Neural progenitor cell (in vitro differentiated cells): Measurements from ENCODE around the gene ZDHHC1. TPM values are rescaled to one million over a fixed set of nuclear protein-coding genes. Genes with fewer than 3 reads are reported as not detected.

ENCODE experiments used
- DNase-seq: peaks from one replicate; pipeline ENCODE4 v3.0.0-alpha.2; 2016; ENCODE audit warnings: low spot score
- H2AFZ ChIP-seq: fragments of 200-600 bp; sonication (generic); replicated peaks from 2 replicates; pipeline ENCODE4 v1.6.1; 2016; ENCODE audit warnings: antibody characterized with exemption
- H3F3A ChIP-seq: fragments of 200-600 bp; sonication (generic); 2 replicates; pipeline ENCODE4 v1.6.1; 2016; ENCODE audit warnings: antibody characterized with exemption, low read depth
- H3K27ac ChIP-seq: fragments of 200-600 bp; sonication (generic); 2 replicates; pipeline ENCODE4 v1.5.1; 2016; ENCODE audit warnings: mild to moderate bottlenecking
- H3K27me3 ChIP-seq: fragments of 200-600 bp; sonication (generic); 2 replicates; pipeline ENCODE4 v1.6.1; 2016; ENCODE audit warnings: mild to moderate bottlenecking, moderate library complexity
- H3K36me3 ChIP-seq: fragments of 200-600 bp; sonication (generic); 2 replicates; pipeline ENCODE4 v1.5.1; 2016
- H3K4me1 ChIP-seq: fragments of 200-600 bp; sonication (generic); 2 replicates; pipeline ENCODE4 v1.6.1; 2016; ENCODE audit warnings: mixed run types
- H3K4me2 ChIP-seq: fragments of 200-600 bp; sonication (generic); 2 replicates; pipeline ENCODE4 v1.6.1; 2016
- H3K4me3 ChIP-seq: fragments of 200-600 bp; sonication (generic); 2 replicates; pipeline ENCODE4 v1.5.1; 2016
- H3K79me2 ChIP-seq: fragments of 200-600 bp; sonication (generic); 2 replicates; pipeline ENCODE4 v1.6.1; 2016; ENCODE audit warnings: low read depth
- H3K9ac ChIP-seq: fragments of 200-600 bp; sonication (generic); 2 replicates; pipeline ENCODE4 v1.6.1; 2016
- H3K9me3 ChIP-seq: fragments of 200-600 bp; sonication (generic); 2 replicates; pipeline ENCODE4 v1.5.1; 2016; ENCODE audit warnings: low read depth
- H4K20me1 ChIP-seq: fragments of 200-600 bp; sonication (generic); 2 replicates; pipeline ENCODE4 v1.6.1; 2016; ENCODE audit warnings: low read depth
- H3K27ac Mint-ChIP-seq: 3 replicates; pipeline ENCODE4 v1.8.0; 2021; ENCODE audit warnings: mixed read lengths
- H3K27me3 Mint-ChIP-seq: 2 replicates; pipeline ENCODE4 v1.8.0; 2022; ENCODE audit warnings: low read depth, mild to moderate bottlenecking, inconsistent platforms, moderate library complexity, mixed read lengths; ENCODE audit not compliant: insufficient read depth
- H3K36me3 Mint-ChIP-seq: 3 replicates; pipeline ENCODE4 v1.8.0; 2021; ENCODE audit warnings: mixed read lengths
- H3K4me1 Mint-ChIP-seq: 3 replicates; pipeline ENCODE4 v1.8.0; 2021; ENCODE audit warnings: mixed read lengths
- H3K4me3 Mint-ChIP-seq: 3 replicates; pipeline ENCODE4 v1.8.0; 2021; ENCODE audit warnings: mild to moderate bottlenecking, moderate library complexity, mixed read lengths
- H3K9me3 Mint-ChIP-seq: 3 replicates; pipeline ENCODE4 v1.8.0; 2020; ENCODE audit warnings: mixed read lengths
- CTCF ChIP-seq: fragments of 200-600 bp; sonication (generic); IDR thresholded peaks from 2 replicates; pipeline ENCODE4 v1.5.1; 2017; ENCODE audit warnings: antibody characterized with exemption, mild to moderate bottlenecking
- EZH2 ChIP-seq: fragments of 200-600 bp; sonication (generic); IDR thresholded peaks from 2 replicates; pipeline ENCODE4 v1.6.1; 2017; ENCODE audit warnings: antibody characterized with exemption, mild to moderate bottlenecking, moderate library complexity
- EZH2phosphoT487 ChIP-seq: fragments of 200-600 bp; sonication (generic); IDR thresholded peaks from 2 replicates; pipeline ENCODE4 v1.6.1; 2017; ENCODE audit warnings: antibody characterized with exemption
- total RNA-seq: library from RNA; depleted of rRNA; stranded (reverse); fragments of >200 nt; gene quantifications from 2 replicates; pipeline ENCODE4 v1.2.3, GENCODE V29; 2015; ENCODE audit warnings: low replicate concordance

ZDHHC1 gene
- total RNA-seq, 1 donor from 2014 or later: 1.5 TPM

GRCh38 chr16:67463059-67463458 is 46.8 kb upstream of the ZDHHC1 start:
- TF ChIP-seq CTCF (no peak), EZH2 (no peak), EZH2phosphoT487 (no peak)
- H3K9me3 Mint-ChIP-seq: no peaks in the 10 kb centered on the region
- Histone ChIP-seq H3K27me3 (no peaks in the 10 kb centered on the region), H3K4me3 (no peak overlapping the region), H3K4me1 (no peaks in the 10 kb centered on the region), H3F3A (no peaks in the 10 kb centered on the region), H3K4me2 (no peak overlapping the region), H3K36me3 (no peaks in the 10 kb centered on the region), H3K27ac (no peak overlapping the region), H2AFZ (no peak overlapping the region), H3K9me3 (no peaks in the 10 kb centered on the region), H3K9ac (peak overlapping the region; percentile 23), H4K20me1 (peaks cover 43% of the 10 kb centered on the region), H3K79me2 (peaks cover 6% of the 10 kb centered on the region)
- DNase-seq: no peak
- H3K4me1 Mint-ChIP-seq: peaks cover 17% of the 10 kb centered on the region
- H3K36me3 Mint-ChIP-seq: no peaks in the 10 kb centered on the region
- no peak overlapping the region for H3K4me3 Mint-ChIP-seq
- H3K27ac Mint-ChIP-seq: no peak overlapping the region
- peaks cover 4% of the 10 kb centered on the region for H3K27me3 Mint-ChIP-seq

GRCh38 chr16:67462279-67462655 is 46.0 kb upstream of the ZDHHC1 start:
- H3K27me3 ChIP-seq: no peaks in the 10 kb centered on the region
- Mint-ChIP-seq H3K36me3 (no peaks in the 10 kb centered on the region), H3K4me1 (peaks cover 17% of the 10 kb centered on the region), H3K27me3 (peaks cover 4% of the 10 kb centered on the region), H3K4me3 (no peak overlapping the region), H3K9me3 (no peaks in the 10 kb centered on the region), H3K27ac (no peak overlapping the region)
- no peak overlapping the region for H3K27ac ChIP-seq
- H3K4me2 ChIP-seq: no peak overlapping the region
- H3F3A ChIP-seq: no peaks in the 10 kb centered on the region
- no peak overlapping the region for H2AFZ ChIP-seq
- H3K4me1 ChIP-seq: no peaks in the 10 kb centered on the region
- peak overlapping the region; percentile 23 for H3K9ac ChIP-seq
- H3K9me3 ChIP-seq: no peaks in the 10 kb centered on the region
- H3K79me2 ChIP-seq: peaks cover 6% of the 10 kb centered on the region
- peaks cover 38% of the 10 kb centered on the region for H4K20me1 ChIP-seq
- H3K36me3 ChIP-seq: no peaks in the 10 kb centered on the region
- H3K4me3 ChIP-seq: no peak overlapping the region
- TF ChIP-seq EZH2phosphoT487 (no peak), CTCF (no peak), EZH2 (no peak)
- no peak for DNase-seq

- no peak overlapping the region for H3K4me3 ChIP-seq
- Mint-ChIP-seq H3K9me3 (no peaks in the 10 kb centered on the region), H3K4me3 (peak overlapping the region; percentile 67), H3K27me3 (peaks cover 4% of the 10 kb centered on the region), H3K36me3 (no peaks in the 10 kb centered on the region), H3K4me1 (peaks cover 18% of the 10 kb centered on the region), H3K27ac (no peak overlapping the region)
- H3K79me2 ChIP-seq: peaks cover 6% of the 10 kb centered on the region
- H3K4me2 ChIP-seq: no peak overlapping the region
- TF ChIP-seq CTCF (no peak), EZH2phosphoT487 (no peak), EZH2 (no peak)
- no peak for DNase-seq
- peaks cover 44% of the 10 kb centered on the region for H4K20me1 ChIP-seq
- no peak overlapping the region for H2AFZ ChIP-seq
- H3K9ac ChIP-seq: no peak overlapping the region
- no peaks in the 10 kb centered on the region for H3K9me3 ChIP-seq
- no peaks in the 10 kb centered on the region for H3F3A ChIP-seq
- H3K27ac ChIP-seq: no peak overlapping the region
- no peaks in the 10 kb centered on the region for H3K27me3 ChIP-seq
- no peaks in the 10 kb centered on the region for H3K4me1 ChIP-seq
- H3K36me3 ChIP-seq: no peaks in the 10 kb centered on the region
Measured at GRCh38 chr16:67461600-67462278, 45.5 kb upstream of the ZDHHC1 start.
